HG02870 (cell line): Measurements from ENCODE around the gene DCP1B.
A peak's percentile ranks its signal among the peaks of the same experiment; 100 is the strongest.

Experiments used
- ATAC-seq: cut with Tn5 transposase; IDR thresholded peaks from one replicate; pipeline ENCODE4 v1.9.1; 2021; ENCODE audit warnings: mild to moderate bottlenecking, moderate library complexity; ENCODE audit not compliant: unreplicated experiment

Gene DCP1B

DNA sequence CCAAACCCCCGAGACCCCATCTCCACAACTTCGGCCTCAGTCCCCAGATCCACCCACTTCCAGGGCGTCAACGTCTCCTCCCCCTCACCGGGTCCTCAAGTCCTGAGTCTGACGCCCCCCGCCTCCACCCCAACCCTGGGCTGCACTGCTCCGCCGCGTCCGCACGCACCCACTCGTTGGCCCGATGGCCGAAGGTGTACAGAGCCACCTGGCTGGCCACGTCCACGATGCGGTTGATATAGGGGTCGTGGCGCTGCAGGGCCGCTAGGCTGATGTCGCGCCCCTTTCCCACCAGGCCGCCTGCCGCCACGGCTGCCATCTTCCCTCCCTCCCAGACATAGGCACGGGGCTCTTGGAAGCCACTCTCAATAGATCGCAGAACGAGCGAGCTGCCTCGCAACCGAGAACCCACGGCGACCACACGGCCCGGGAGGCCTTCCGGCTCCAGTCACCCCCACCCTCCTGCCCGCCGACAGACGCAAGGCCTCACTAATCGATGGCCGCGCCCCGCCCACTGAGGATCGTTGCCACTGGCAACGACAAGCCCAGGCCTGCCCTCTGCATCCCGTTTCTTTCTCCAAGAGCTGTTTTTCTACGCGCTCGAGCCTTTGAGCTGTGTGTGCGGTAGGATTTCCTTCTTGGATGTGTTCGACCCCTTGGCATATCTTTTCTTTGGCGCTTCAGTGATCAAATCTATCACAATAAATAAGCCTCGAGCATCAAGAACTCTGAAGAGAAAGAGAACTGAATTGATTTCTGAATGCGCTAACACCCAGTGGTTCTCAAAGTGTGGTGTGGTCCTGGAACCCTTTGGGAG, at the start of gene DCP1B:
TSS of gene DCP1B (minus strand) at position 345 of the 817 bp plus-strand sequence. CDS start at position 319, 26 bp downstream.
- ATAC-seq = peak; percentile 95

DNA sequence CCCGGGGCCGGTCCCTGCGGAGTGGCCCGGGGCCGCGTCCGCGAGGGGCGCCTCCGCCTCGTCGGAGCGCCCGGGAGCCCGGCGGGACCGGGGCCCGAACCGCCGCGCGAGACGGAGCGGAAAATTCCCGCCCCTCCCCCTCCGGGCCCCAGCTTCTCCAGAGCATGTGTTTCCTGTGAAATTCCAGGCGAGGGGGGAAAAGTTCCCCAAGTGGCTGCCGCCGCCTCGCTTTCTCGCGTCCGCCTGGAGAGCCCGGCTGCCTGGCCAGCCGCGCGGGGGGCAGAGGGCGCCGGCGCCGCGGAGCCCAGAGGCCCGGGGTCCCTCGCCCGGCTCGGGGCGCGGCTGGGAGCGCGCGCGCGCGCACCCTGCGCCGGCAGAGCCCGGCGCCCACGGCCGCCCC, 49.4 kb upstream of the DCP1B start:
- ATAC-seq = no peak

DNA sequence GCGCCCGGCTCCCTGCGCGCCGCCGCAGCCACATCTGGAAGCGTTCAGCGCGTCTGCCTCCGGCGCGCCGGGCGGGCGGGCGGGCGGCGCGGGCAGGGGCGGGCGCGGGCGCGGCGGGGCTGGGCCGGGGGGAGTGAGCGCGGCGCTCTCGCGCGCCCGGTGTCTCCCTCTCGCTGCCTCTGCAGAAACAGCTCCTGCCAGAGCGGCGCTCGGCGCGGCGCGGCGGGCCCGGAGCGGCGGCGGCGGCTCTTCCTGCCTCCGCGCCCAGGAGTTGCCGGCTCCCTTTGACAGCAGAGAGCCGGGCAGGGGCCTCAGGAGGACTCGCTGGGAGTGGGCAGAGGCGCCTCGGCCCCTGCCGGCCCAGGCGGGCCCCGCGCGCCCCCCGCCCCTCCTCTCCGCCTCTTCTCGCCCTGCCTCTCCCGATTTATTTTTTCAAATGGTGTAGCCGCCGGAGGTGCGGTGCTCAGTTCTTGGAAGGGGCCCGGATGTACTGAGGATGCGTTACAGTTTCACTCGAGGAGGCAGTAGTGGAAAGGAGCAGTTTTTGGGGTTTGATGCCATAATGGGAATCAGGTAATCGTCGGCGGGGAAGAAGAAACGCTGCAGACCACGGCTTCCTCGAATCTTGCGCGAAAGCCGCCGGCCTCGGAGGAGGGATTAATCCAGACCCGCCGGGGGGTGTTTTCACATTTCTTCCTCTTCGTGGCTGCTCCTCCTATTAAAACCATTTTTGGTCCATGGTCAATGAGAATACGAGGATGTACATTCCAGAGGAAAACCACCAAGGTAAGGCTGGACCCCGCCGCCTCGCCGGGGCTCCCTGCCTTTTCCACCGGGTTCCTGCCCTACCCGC, 48.8 kb upstream of the DCP1B start, which contains the start of gene CACNA1C:
TSS of gene CACNA1C (plus strand) at position 162 of the 853 bp plus-strand sequence. CDS start at position 738, 576 bp downstream.
- ATAC-seq = no peak

DNA sequence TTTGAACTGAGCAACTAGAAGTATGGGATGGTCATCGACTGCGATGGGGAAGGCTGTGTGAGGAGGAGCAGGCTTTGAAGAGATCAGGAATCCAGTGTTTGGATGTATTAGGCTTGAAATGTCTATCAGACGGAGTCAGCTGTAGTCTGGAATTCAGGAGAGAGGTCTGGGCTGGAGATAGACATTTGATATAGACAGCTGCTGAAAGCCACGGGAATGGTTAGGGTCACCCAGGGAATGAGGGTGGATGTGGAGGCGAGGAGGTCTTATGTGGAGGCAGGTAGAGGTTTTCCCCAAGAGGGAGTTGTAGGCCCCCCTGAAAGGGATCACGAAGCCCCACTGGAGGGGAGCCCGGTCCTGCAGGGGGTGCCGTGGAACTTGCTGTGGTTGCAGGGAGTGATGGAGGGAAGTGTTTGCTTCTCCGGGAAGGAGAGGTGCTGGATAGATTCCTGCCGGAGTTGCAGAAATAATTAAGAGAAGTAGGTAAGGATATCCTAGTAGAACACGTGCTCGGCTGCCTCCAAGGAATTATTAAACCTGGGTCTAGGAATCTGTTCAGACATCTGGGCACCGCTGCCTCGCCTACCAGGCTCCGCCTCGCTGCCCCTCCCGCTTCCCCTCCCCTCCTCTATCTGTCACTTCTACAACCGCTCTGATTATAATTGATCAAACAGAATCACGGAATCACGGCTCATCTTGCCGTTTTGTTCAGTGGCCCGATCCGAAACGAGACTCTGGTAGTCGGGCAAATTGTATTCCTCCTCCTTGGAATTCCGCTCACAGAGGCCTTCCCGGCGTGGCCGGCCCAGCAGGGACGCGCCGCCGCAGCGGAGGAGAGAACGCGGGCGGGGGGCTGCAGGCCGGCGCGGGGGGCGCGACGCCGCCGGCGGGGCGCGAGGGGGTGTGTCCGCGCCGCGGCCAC, 47.7 kb upstream of the DCP1B start:
- no peak for ATAC-seq

DNA sequence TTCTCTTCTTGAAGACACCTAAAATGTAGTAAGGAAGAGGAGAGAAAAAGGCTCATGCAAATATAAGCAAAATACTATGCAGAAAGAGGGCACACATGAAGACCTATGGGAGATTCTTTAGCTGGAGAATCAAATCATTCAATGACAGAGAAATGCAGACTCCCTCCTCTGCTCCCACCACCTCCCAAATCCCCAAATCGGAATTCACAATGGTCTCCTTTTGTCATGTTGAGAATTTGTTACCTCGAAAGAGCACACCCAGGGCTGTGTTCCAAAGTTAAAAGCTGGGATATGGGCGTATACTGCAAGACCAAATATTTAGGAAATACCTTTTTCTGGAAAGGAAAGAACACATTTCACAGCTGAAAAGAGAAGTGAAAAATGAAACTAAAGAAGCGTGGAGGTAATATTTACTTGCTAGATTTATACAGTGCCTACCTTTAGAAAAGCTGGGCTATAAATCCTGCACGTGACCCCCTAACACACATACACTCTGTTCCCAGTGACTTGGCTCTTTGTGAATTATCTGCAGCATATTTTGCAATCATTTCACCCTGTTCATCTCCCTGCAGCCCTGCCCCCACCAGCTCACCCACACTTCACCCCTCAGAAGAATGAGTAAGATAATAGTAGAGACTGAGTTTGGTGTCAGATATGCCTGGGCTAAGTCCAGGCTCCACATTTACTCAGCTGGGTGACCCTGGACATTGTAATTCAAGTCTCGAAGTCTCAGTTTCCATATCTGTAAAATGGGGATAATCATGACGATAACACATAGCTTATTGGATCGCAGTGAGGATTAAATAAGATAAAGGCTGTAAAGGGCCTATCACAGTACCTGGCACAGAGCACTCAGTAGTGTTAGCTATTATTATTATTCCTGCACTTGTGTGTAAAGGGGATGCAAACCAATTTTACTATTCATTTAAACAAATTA, 45.6 kb upstream of the DCP1B start:
- ATAC-seq = no peak

DNA sequence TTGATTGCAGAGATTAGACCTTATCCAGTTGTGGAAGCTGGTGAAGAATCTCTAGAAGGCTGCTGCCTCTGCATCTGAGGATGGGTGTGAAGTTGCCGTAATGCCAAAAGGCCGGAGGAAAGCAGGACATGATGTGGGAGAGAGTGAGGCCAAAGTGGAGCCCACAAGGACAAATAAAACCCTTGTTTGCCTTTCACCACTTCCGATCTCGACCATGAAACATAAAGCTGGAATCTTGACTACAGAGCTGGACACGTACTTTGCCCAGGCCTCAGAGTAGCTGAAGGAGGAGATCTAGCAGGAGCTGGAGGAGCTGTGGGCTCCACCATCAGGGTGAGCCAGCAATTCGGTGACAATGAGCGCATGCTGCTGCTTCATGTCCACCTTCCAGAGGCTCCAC, 43.5 kb upstream of the DCP1B start:
- no peak for ATAC-seq

DNA sequence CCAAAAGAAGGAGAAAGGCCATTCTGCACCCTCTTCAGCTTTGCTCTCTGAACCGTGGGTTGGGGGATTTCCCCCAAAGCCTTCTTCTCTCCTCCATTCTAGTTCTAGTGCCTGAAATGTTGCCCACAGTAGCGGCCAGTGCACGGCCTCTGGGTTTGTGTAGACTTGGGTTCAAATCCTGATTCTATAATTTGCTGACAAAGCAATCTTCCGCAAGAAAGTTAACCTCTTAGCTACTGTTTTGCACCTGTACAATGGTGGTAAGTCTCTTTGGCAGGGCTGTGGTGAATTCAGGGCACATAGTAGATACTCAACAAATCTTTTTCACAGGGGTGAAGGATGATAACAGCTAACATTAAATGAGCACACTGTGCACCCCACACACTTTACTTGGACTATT, 42.7 kb upstream of the DCP1B start:
- ATAC-seq = no peak

DNA sequence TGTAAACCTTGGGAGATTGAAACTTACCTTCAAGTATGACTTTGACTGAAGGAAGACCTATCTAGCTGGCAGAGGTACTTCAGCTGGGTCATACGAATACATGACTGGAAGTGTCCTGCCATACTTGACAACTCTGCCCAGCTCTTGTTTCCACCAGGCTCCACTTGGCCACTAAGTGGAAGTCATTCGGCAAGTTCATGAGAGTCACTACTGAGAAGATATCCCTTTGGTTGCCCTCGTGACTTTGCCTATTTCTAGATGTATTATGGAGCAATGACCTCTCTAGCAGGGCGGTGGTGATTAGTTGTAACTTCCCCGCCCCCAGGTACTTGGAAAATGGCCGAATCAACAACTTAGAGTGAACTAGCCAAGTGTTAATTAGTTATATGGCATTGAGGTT, 39.9 kb upstream of the DCP1B start:
- ATAC-seq = no peak

DNA sequence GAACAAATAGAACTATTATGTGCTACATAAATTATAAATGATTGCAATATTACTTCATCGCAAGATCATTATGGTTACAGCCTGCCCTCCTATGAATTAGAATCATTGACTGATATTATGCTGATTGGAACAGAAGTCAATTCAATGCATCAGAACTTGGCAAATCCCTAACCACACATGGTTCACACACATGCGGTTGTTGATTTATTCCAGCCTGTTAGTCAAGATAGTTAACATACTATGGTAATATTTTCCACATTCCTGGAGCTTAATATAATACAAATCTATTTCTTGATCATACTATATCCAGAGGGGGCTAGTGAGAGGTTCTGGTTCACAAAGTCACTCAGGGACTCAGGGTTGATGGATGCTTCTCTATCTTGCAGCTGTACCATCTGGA, 38.8 kb upstream of the DCP1B start:
- no peak for ATAC-seq

DNA sequence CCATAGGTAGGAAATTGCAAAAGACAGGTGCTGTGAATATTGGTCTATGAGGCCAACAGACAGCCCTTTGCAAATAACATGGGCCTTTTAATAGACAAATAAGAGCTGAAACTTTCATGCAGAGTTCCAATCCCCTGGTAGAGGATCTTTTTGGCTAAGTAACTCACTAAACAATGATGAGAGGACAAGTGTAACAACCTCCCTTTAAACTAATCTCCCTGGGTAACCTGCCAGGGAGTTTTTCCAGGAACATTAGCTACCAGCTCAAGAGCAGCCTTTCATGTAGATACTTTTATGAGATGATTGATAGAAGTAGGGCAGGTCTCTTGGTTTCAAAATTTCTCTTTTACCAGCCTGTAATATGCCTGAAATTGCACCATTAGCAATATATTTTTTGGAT, 34.8 kb upstream of the DCP1B start:
- ATAC-seq = no peak

DNA sequence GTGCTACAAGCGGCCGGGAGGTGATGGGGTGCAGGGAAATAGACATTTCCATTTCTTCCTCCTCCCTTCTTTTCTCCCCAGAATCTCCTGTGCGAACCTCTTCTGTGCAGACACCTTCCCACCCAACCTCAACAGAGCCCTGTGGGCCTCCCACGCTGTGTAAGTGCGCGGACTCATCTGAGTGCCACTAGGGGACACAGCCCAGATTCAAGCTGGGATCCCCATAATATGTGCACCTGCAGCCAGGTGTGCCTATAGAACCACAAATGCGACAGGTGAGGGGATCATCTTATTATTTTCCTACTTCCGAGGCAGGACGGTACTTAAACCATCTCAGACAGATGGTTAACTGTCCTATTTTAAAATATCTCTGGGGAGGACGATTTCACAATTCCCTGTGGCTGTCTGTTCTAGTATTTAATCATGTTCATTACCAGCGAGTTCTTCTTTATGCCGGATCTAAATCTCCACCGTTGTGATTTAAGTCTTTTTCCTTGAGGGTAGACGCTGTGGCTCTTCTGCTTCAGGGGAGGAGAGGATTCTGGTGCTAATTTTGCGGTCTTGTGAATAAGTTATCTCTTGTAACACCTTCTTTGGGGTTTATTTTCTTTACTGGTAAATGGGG, 31.3 kb upstream of the DCP1B start:
- ATAC-seq = no peak

DNA sequence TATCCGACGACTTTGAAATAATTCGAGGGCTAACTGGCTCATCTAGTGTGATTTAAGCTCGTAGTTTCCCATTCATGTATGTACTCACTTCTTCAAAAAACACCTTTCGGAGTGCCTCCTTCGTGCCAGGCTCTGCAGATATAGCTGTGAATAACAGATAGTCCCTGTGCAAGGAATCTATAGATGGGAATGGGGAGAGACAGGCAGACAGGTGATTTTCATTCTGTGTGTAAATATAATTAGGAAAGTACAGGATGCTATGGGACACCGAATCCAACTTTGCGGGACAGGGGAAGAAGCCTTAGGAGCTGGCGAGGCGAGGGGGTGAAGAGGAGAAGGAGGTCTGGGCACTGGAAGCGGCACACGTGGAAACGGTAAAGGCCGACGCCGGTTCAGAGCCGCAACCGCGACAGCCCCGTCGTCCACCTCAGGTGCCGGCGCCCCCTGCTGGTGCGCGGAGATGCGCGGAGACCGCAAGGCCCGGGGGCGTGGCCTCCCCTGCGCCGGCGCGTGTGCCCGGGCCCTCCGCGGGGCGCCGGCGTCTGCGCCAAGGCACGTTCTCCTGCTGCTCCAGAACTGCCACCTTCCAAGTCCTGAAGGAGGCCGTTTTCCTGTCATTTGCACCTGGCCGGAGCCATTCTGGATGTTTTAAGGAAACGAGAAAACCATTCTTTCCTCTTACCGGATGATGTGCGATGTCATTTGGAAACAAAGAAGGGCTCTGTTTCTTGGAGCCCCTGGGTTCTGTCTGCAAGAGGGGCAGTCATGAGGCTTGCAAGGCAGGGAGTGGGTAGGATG, 30.6 kb upstream of the DCP1B start:
- peak; percentile 70 for ATAC-seq

DNA sequence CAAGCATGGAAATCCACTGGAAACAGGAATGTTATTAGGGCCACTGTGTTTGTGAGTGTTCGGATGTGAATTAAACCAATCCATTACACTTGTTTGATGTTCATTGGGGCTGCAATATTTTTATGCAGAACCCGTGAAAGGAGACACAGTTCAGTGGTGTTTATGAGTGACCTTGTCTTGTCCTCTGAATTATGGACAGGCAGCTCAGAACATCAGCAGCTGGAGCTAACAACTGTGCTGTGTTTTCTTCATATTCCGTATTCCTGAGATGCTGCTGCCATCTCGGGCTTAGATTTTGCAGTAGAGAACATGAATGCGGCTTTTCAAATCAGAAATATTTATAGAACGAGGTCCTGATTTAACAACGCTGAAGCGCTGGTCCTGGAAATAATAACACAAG, 28.2 kb upstream of the DCP1B start:
- ATAC-seq = no peak

DNA sequence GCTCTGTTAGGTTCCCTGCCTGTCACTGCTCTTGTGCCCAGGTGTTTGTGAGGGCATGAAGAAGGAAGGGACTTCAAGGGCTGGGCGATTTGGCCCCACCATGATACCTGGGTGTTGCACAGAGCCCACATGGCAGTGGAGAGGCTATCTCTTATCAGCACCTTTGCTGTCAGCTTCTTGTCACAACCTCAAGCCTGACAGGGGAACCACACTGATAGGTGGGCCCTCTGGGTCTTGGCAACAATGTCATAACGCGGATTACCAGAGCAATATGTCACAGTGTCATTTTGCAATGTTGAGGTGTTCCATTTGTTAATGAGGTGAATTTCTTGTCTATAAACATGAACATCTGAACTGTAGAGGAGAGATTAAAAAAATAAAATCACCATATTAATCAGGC, 25.6 kb upstream of the DCP1B start:
- no peak for ATAC-seq

DNA sequence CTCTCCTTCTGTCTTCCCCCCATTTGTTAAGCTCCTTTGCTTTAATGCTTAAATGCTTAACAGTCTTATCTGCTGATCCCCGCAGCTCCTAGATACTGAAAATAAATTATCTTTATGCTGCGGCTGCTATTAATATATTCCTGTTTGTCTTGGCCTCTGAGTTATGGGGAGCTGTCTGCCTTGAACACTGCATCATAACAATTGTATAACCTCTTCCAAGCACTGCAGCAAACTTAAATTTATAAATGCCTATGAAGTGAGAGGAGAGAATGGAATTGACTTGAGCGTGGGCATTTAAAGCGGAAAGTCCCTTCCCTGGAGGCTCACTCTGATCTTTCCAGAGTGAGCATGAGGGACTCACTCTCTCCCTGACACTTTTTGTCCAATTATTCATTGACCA, 23.1 kb upstream of the DCP1B start:
- no peak for ATAC-seq

DNA sequence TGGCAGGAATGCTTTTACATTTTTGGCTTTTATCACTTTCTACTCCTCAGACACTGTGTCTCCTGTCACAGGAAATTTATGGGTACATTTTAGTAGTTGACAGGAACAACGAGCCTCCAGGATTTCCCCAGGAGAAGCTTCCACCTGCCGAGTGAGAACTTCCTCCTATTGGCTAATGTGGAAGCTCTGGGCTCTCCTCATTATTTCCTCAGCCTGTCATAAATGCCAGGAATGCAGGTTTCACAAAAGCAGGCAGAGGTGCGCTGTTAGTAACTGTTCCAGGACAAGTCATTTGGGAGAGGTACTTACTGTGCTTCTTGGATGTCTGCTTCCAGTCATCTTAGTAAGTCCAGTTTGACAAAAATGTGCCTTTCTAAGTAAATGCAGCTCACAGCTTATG, 19.1 kb upstream of the DCP1B start:
- ATAC-seq = no peak

DNA sequence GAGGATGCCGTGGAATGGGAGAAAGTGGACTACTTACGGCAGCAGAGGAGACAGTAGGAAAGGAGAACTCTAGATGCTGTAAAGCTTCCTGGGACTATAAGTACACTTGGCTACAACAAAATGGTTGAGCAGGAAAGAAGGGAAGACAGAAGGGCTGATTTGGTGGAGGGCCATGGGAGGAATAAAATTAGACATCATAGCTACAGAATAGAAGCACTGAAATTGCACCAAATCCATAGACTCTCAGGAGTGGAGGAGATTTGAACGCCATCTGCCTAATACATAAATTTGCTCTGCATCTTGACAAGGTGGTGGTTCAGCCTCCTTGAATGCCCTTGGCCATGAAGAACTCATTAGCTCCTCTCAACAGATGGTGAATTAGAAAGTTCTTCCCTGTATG, 16.3 kb upstream of the DCP1B start:
- ATAC-seq = no peak

DNA sequence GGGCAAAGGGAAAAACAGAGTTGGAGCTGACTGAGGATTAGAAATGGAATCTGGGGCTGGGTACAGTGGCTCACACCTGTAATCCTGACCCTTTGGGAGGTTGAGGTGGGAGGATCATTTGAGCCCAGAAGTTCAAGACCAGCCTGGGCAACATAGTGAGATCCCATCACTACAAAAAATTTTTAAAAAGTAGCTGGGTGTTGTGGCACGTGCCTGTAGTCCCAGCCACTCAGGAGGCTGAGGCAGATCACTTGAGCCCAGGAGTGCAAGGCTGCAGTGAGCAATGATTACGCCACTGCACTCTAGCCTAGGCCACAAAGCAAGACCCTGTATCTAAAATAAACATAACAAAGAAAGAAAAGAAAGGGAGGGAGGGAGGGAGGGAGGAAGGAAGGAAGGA, 14.9 kb upstream of the DCP1B start:
- ATAC-seq = no peak

DNA sequence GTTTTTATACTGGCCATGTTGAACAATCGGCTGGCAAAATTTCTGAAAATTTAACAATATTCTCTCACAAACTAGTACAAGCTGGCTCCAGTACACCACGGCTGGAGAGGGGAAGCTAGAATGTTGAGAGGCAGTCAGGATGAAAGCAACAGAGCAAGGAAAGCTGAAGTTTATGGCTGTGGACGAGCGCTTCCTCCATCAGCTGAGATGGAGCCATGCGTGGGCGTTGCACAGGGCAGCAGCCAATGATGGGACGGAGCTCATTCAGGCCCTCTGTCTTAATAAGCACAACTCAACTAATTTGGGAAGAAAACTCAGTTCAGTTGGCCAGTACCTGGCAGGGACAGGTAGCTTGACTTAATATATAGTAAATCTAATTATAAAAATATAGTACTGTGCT, 14.1 kb upstream of the DCP1B start:
- ATAC-seq = no peak
